Measurements from ENCODE around the gene TXNL1.

TXNL1 gene

DNA sequence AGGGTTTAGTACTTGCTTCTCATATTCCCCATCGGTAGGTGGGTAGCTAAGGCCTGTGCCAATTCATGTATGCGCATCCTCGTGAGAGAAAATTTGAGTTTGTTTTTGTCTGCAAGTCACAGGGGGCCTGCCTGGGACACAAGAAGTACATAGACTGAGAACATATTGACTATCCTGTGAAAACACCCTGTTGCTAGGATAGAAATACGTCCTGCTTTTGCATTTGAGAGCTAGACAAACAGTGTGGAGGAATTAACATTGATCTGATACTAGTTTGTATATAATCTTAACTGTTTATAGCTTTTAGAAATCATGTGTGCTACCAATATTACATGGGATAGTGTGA, 23.6 kb upstream of the TXNL1 start:
- H2BK12ac ChIP-seq (ENCODE audit: low read length) = no peak overlapping the region
- H3K4me2 ChIP-seq (ENCODE audit: insufficient read depth, low read length, poor library complexity, severe bottlenecking) = no peak overlapping the region
- H3K4me1 ChIP-seq (ENCODE audit: control insufficient read depth in 2 of 2, insufficient read depth in 1 of 2, low read depth in 1 of 2, low read length in 2 of 2) = no peaks in the 10 kb centered on the region
- no peaks in the 10 kb centered on the region for H3K27me3 ChIP-seq (ENCODE audit: control insufficient read depth in 3 of 3, insufficient read depth in 3 of 3, low read depth in 1 of 3, low read length in 3 of 3)
- H4K91ac ChIP-seq (ENCODE audit: low read depth, low read length, poor library complexity) = no peak overlapping the region
- no peak overlapping the region for H2BK5ac ChIP-seq (ENCODE audit: low read length)
- no peak overlapping the region for H2BK15ac ChIP-seq (ENCODE audit: low read length)
- H3K9ac ChIP-seq (ENCODE audit: low read depth, low read length, poor library complexity) = no peak overlapping the region
- H3K4me3 ChIP-seq (ENCODE audit: low read length in 2 of 2) = no peak overlapping the region
- no peak overlapping the region for H3K18ac ChIP-seq (ENCODE audit: low read length)
- H3K36me3 ChIP-seq (replicated peaks in 1 of 2; ENCODE audit: control insufficient read depth in 2 of 2, insufficient read depth in 2 of 2, low read length in 2 of 2) = no peaks in the 10 kb centered on the region
- H3K14ac ChIP-seq (ENCODE audit: low read length) = no peak overlapping the region
- no peak overlapping the region for H2AK5ac ChIP-seq (ENCODE audit: low read depth, low read length)
- no peak overlapping the region for H3K23ac ChIP-seq (ENCODE audit: low read depth, low read length, poor library complexity)
- WGBS, 2 donors (ENCODE audit: extremely low coverage in 2 of 2, insufficient read length in 2 of 2, insufficient replicate concordance in 1 of 2) = no CpG with 5 or more reads among the region's 4 CpGs
- no peak for DNase-seq (ENCODE audit: low spot score)
- H3K79me1 ChIP-seq (ENCODE audit: low read depth, low read length) = no peaks in the 10 kb centered on the region
- no peak overlapping the region for H2AFZ ChIP-seq (ENCODE audit: low read length)
- H3K27ac ChIP-seq (replicated peaks; ENCODE audit: low read length) = no peak overlapping the region
- no peak overlapping the region for H4K8ac ChIP-seq (ENCODE audit: low read depth, low read length)
- no peak overlapping the region for H2BK120ac ChIP-seq (ENCODE audit: low read depth, low read length)
- no peak overlapping the region for H3K4ac ChIP-seq (ENCODE audit: low read length)
- no peaks in the 10 kb centered on the region for H3K9me3 ChIP-seq (replicated peaks in 1 of 2; ENCODE audit: control insufficient read depth in 2 of 2, insufficient read depth in 1 of 2, low read depth in 1 of 2, low read length in 2 of 2)

DNA sequence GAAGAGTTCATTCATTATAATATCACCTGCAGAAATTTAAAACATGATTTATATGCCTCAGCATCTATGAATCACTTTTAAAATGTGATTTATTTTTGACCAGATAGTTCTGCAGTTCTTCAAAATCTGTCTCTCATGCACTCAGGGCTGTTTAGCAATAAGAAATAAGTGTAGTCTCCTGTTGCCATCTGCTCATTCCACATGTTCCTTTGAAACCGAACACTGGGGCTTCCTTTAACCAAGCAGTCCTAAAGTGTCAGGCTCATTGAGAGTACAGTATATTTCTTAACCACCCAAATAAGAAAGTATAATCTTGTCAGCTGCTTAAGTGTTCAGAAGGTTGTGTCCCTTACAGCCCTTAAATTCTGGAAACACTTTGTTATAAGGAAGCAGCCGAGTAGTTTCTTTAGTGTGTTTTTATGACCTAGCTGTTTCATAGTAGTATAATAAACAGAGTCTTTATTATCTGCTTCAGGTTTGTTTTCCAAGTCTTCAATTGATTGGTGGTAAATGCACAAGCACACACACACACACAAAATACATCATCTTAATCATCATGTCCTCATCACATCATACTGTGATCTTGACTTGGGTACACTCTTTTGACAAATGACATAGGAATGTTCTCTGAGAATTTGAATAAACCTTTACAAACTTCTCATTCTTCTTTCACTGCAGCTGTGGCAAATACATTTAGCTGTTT, 23.1 kb upstream of the TXNL1 start:
- H3K4me1 ChIP-seq (ENCODE audit: control insufficient read depth in 2 of 2, insufficient read depth in 1 of 2, low read depth in 1 of 2, low read length in 2 of 2) = no peaks in the 10 kb centered on the region
- no peak overlapping the region for H2BK15ac ChIP-seq (ENCODE audit: low read length)
- no peak overlapping the region for H3K27ac ChIP-seq (replicated peaks; ENCODE audit: low read length)
- H2BK5ac ChIP-seq (ENCODE audit: low read length) = no peak overlapping the region
- H3K36me3 ChIP-seq (replicated peaks in 1 of 2; ENCODE audit: control insufficient read depth in 2 of 2, insufficient read depth in 2 of 2, low read length in 2 of 2) = no peaks in the 10 kb centered on the region
- no peaks in the 10 kb centered on the region for H3K27me3 ChIP-seq (ENCODE audit: control insufficient read depth in 3 of 3, insufficient read depth in 3 of 3, low read depth in 1 of 3, low read length in 3 of 3)
- H2BK120ac ChIP-seq (ENCODE audit: low read depth, low read length) = no peak overlapping the region
- no peak for DNase-seq (ENCODE audit: low spot score)
- H3K18ac ChIP-seq (ENCODE audit: low read length) = no peak overlapping the region
- no peak overlapping the region for H4K91ac ChIP-seq (ENCODE audit: low read depth, low read length, poor library complexity)
- H3K14ac ChIP-seq (ENCODE audit: low read length) = no peak overlapping the region
- no peak overlapping the region for H2AK5ac ChIP-seq (ENCODE audit: low read depth, low read length)
- no peaks in the 10 kb centered on the region for H3K9me3 ChIP-seq (replicated peaks in 1 of 2; ENCODE audit: control insufficient read depth in 2 of 2, insufficient read depth in 1 of 2, low read depth in 1 of 2, low read length in 2 of 2)
- WGBS, 2 donors (ENCODE audit: extremely low coverage in 2 of 2, insufficient read length in 2 of 2, insufficient replicate concordance in 1 of 2) = no CpG with 5 or more reads among the region's 2 CpGs
- H3K9ac ChIP-seq (ENCODE audit: low read depth, low read length, poor library complexity) = no peak overlapping the region
- H2AFZ ChIP-seq (ENCODE audit: low read length) = no peak overlapping the region
- H3K4me3 ChIP-seq (ENCODE audit: low read length in 2 of 2) = no peak overlapping the region
- no peak overlapping the region for H3K23ac ChIP-seq (ENCODE audit: low read depth, low read length, poor library complexity)
- no peak overlapping the region for H3K4me2 ChIP-seq (ENCODE audit: insufficient read depth, low read length, poor library complexity, severe bottlenecking)
- no peak overlapping the region for H4K8ac ChIP-seq (ENCODE audit: low read depth, low read length)
- no peak overlapping the region for H3K4ac ChIP-seq (ENCODE audit: low read length)
- H3K79me1 ChIP-seq (ENCODE audit: low read depth, low read length) = no peaks in the 10 kb centered on the region
- no peak overlapping the region for H2BK12ac ChIP-seq (ENCODE audit: low read length)

- H2BK120ac ChIP-seq (ENCODE audit: low read depth, low read length) = no peak overlapping the region
- H3K27ac ChIP-seq (replicated peaks; ENCODE audit: low read length) = no peak overlapping the region
- no peak overlapping the region for H3K4me2 ChIP-seq (ENCODE audit: insufficient read depth, low read length, poor library complexity, severe bottlenecking)
- no peak overlapping the region for H3K4ac ChIP-seq (ENCODE audit: low read length)
- H3K9me3 ChIP-seq (replicated peaks in 1 of 2; ENCODE audit: control insufficient read depth in 2 of 2, insufficient read depth in 1 of 2, low read depth in 1 of 2, low read length in 2 of 2) = no peaks in the 10 kb centered on the region
- H2AK5ac ChIP-seq (ENCODE audit: low read depth, low read length) = no peak overlapping the region
- no peak overlapping the region for H3K23ac ChIP-seq (ENCODE audit: low read depth, low read length, poor library complexity)
- no peaks in the 10 kb centered on the region for H3K36me3 ChIP-seq (replicated peaks in 1 of 2; ENCODE audit: control insufficient read depth in 2 of 2, insufficient read depth in 2 of 2, low read length in 2 of 2)
- H4K8ac ChIP-seq (ENCODE audit: low read depth, low read length) = no peak overlapping the region
- no peak overlapping the region for H2BK5ac ChIP-seq (ENCODE audit: low read length)
- H2BK15ac ChIP-seq (ENCODE audit: low read length) = no peak overlapping the region
- H3K9ac ChIP-seq (ENCODE audit: low read depth, low read length, poor library complexity) = no peak overlapping the region
- H2AFZ ChIP-seq (ENCODE audit: low read length) = no peak overlapping the region
- DNase-seq (ENCODE audit: low spot score) = no peak
- H2BK12ac ChIP-seq (ENCODE audit: low read length) = no peak overlapping the region
- no peak overlapping the region for H3K4me3 ChIP-seq (ENCODE audit: low read length in 2 of 2)
- H3K27me3 ChIP-seq (ENCODE audit: control insufficient read depth in 3 of 3, insufficient read depth in 3 of 3, low read depth in 1 of 3, low read length in 3 of 3) = no peaks in the 10 kb centered on the region
- no peak overlapping the region for H3K18ac ChIP-seq (ENCODE audit: low read length)
- H4K91ac ChIP-seq (ENCODE audit: low read depth, low read length, poor library complexity) = no peak overlapping the region
- no peaks in the 10 kb centered on the region for H3K4me1 ChIP-seq (ENCODE audit: control insufficient read depth in 2 of 2, insufficient read depth in 1 of 2, low read depth in 1 of 2, low read length in 2 of 2)
- no peaks in the 10 kb centered on the region for H3K79me1 ChIP-seq (ENCODE audit: low read depth, low read length)
- no CpG with 5 or more reads among the region's 1 CpG for WGBS, 2 donors (ENCODE audit: extremely low coverage in 2 of 2, insufficient read length in 2 of 2, insufficient replicate concordance in 1 of 2)
- no peak overlapping the region for H3K14ac ChIP-seq (ENCODE audit: low read length)
Observed at GRCh38 chr18:56660655-56661054, 22.3 kb upstream of the TXNL1 start.

GRCh38 chr18:56659111-56659510, 20.7 kb upstream of the TXNL1 start:
- no peak overlapping the region for H3K4me3 ChIP-seq (ENCODE audit: low read length in 2 of 2)

More at GRCh38 chr18:56659111-56659510, 20.7 kb upstream of the TXNL1 start:
- Histone ChIP-seq H3K14ac (ENCODE audit: low read length) (no peak overlapping the region), H2BK5ac (ENCODE audit: low read length) (no peak overlapping the region), H3K4me1 (ENCODE audit: control insufficient read depth in 2 of 2, insufficient read depth in 1 of 2, low read depth in 1 of 2, low read length in 2 of 2) (no peaks in the 10 kb centered on the region), H3K4ac (ENCODE audit: low read length) (no peak overlapping the region), H4K91ac (ENCODE audit: low read depth, low read length, poor library complexity) (no peak overlapping the region), H2BK12ac (ENCODE audit: low read length) (no peak overlapping the region), H3K23ac (ENCODE audit: low read depth, low read length, poor library complexity) (no peak overlapping the region), H2AK5ac (ENCODE audit: low read depth, low read length) (no peak overlapping the region), H3K27ac (replicated peaks; ENCODE audit: low read length) (no peak overlapping the region), H3K4me2 (ENCODE audit: insufficient read depth, low read length, poor library complexity, severe bottlenecking) (no peak overlapping the region), H3K79me1 (ENCODE audit: low read depth, low read length) (peaks cover 2% of the 10 kb centered on the region), H3K27me3 (ENCODE audit: control insufficient read depth in 3 of 3, insufficient read depth in 3 of 3, low read depth in 1 of 3, low read length in 3 of 3) (no peaks in the 10 kb centered on the region), H3K36me3 (replicated peaks in 1 of 2; ENCODE audit: control insufficient read depth in 2 of 2, insufficient read depth in 2 of 2, low read length in 2 of 2) (no peaks in the 10 kb centered on the region), H4K8ac (ENCODE audit: low read depth, low read length) (no peak overlapping the region), H3K18ac (ENCODE audit: low read length) (no peak overlapping the region), H2BK120ac (ENCODE audit: low read depth, low read length) (no peak overlapping the region), H3K9ac (ENCODE audit: low read depth, low read length, poor library complexity) (no peak overlapping the region), H2AFZ (ENCODE audit: low read length) (no peak overlapping the region), H2BK15ac (ENCODE audit: low read length) (no peak overlapping the region), H3K9me3 (replicated peaks in 1 of 2; ENCODE audit: control insufficient read depth in 2 of 2, insufficient read depth in 1 of 2, low read depth in 1 of 2, low read length in 2 of 2) (peaks cover 0 to 2% of the 10 kb centered on the region in 2 donors)
- no CpG with 5 or more reads among the region's 4 CpGs for WGBS, 2 donors (ENCODE audit: extremely low coverage in 2 of 2, insufficient read length in 2 of 2, insufficient replicate concordance in 1 of 2)
- DNase-seq (ENCODE audit: low spot score) = no peak
